ENCODE data around the gene FAM107B. TPM values are rescaled to one million over a fixed set of nuclear protein-coding genes. Genes with fewer than 3 reads are reported as not detected.

The FAM107B gene
- total and polyA plus RNA-seq, 2 of the 13 experiments (the other 11 are each of a cell fraction or from before 2014, with no cell fraction given), result 15.7 to 24.8 TPM

GRCh38 chr10:14585287-14586193 lies 189.2 kb downstream of the FAM107B start (continued):
- TF ChIP-seq, protein P1, sequence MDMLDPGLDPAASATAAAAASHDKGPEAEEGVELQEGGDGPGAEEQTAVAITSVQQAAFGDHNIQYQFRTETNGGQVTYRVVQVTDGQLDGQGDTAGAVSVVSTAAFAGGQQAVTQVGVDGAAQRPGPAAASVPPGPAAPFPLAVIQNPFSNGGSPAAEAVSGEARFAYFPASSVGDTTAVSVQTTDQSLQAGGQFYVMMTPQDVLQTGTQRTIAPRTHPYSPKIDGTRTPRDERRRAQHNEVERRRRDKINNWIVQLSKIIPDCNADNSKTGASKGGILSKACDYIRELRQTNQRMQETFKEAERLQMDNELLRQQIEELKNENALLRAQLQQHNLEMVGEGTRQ (IDR thresholded peaks at IDR 0.05; ENCODE audit: low read depth, low read length), result no peak
- TF ChIP-seq, protein P1 (CRISPR knock-in tag; IDR thresholded peaks at IDR 0.05; ENCODE audit: borderline replicate concordance), result no peak
- TF ChIP-seq E2F2 (CRISPR knock-in tag; IDR thresholded peaks at IDR 0.05; ENCODE audit: borderline replicate concordance), result no peak
- TF ChIP-seq RORA (CRISPR knock-in tag; IDR thresholded peaks at IDR 0.05), result no peak
- TF ChIP-seq SMYD3 (CRISPR knock-in tag; IDR thresholded peaks at IDR 0.05), result no peak
- TF ChIP-seq GATAD1 (CRISPR knock-in tag; IDR thresholded peaks at IDR 0.05), result no peak
- TF ChIP-seq SUZ12 (IDR thresholded peaks at IDR 0.05; ENCODE audit: low read depth, low read length), result no peak
- TF ChIP-seq ZNF790 (CRISPR knock-in tag; IDR thresholded peaks at IDR 0.05; ENCODE audit: borderline replicate concordance), result no peak
- TF ChIP-seq ZNF280B (CRISPR knock-in tag; IDR thresholded peaks at IDR 0.05; ENCODE audit: borderline replicate concordance), result no peak
- no peak for TF ChIP-seq NRL (CRISPR knock-in tag; IDR thresholded peaks at IDR 0.05; ENCODE audit: borderline replicate concordance)
- no peak for TF ChIP-seq ZNF746 (CRISPR knock-in tag; IDR thresholded peaks at IDR 0.05)
- TF ChIP-seq, protein P2, sequence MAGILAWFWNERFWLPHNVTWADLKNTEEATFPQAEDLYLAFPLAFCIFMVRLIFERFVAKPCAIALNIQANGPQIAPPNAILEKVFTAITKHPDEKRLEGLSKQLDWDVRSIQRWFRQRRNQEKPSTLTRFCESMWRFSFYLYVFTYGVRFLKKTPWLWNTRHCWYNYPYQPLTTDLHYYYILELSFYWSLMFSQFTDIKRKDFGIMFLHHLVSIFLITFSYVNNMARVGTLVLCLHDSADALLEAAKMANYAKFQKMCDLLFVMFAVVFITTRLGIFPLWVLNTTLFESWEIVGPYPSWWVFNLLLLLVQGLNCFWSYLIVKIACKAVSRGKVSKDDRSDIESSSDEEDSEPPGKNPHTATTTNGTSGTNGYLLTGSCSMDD (CRISPR knock-in tag; IDR thresholded peaks at IDR 0.05), result no peak
- TF ChIP-seq, protein P3, sequence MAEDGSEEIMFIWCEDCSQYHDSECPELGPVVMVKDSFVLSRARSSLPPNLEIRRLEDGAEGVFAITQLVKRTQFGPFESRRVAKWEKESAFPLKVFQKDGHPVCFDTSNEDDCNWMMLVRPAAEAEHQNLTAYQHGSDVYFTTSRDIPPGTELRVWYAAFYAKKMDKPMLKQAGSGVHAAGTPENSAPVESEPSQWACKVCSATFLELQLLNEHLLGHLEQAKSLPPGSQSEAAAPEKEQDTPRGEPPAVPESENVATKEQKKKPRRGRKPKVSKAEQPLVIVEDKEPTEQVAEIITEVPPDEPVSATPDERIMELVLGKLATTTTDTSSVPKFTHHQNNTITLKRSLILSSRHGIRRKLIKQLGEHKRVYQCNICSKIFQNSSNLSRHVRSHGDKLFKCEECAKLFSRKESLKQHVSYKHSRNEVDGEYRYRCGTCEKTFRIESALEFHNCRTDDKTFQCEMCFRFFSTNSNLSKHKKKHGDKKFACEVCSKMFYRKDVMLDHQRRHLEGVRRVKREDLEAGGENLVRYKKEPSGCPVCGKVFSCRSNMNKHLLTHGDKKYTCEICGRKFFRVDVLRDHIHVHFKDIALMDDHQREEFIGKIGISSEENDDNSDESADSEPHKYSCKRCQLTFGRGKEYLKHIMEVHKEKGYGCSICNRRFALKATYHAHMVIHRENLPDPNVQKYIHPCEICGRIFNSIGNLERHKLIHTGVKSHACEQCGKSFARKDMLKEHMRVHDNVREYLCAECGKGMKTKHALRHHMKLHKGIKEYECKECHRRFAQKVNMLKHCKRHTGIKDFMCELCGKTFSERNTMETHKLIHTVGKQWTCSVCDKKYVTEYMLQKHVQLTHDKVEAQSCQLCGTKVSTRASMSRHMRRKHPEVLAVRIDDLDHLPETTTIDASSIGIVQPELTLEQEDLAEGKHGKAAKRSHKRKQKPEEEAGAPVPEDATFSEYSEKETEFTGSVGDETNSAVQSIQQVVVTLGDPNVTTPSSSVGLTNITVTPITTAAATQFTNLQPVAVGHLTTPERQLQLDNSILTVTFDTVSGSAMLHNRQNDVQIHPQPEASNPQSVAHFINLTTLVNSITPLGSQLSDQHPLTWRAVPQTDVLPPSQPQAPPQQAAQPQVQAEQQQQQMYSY (CRISPR knock-in tag; IDR thresholded peaks at IDR 0.05), result no peak
